Measurements from ENCODE around the gene MYADM.
A peak's percentile ranks its signal among the peaks of the same experiment; 100 is the strongest.

MYADM gene

GRCh38 chr19:53897459-53897858 is 29.8 kb downstream of the MYADM start:
- ChIA-PET CTCF (interaction anchor here (0.6 to 1.8 kb wide), 4 partner anchors 10 to 240 kb away, joined by 3 to 7 read pairs (median 4); no protein-coding TSS in a partner anchor), POLR2A (interaction anchor here (1.6 kb wide), 1 partner anchor 30 kb away, joined by 4 read pairs; the partner anchor contains the start of gene MYADM)
- peak; percentile 82; the same call in 1 of the 2 replicates for TF ChIP-seq ZNF768 (tag by site-specific recombination; IDR thresholded peaks at IDR 0.05)
- TF ChIP-seq SP7 (tag by site-specific recombination; IDR thresholded peaks at IDR 0.05), result no peak
- no peak overlapping the region for H3K27ac ChIP-seq (ENCODE audit: extremely low read depth, low read depth, low read length)
- no peaks in the 10 kb centered on the region for H3K9me3 ChIP-seq (ENCODE audit: control insufficient read depth, insufficient read depth, low read depth, low read length)
- no peaks in the 10 kb centered on the region for H3K36me3 ChIP-seq (ENCODE audit: control insufficient read depth in 2 of 2, insufficient read depth in 1 of 2, low read length in 2 of 2)
- H3K4me1 ChIP-seq (ENCODE audit: control insufficient read depth, insufficient read depth, low read length), result no peaks in the 10 kb centered on the region
- no peak overlapping the region for H3K4me3 ChIP-seq (ENCODE audit: low read depth, low read length)

- no peak overlapping the region for H3K4me3 ChIP-seq (ENCODE audit: low read depth, low read length)
- CTCF ChIA-PET, result interaction anchor here (0.9 to 1.8 kb wide), 4 partner anchors 9 to 132 kb away, joined by 3 to 7 read pairs (median 4); no protein-coding TSS in a partner anchor
- no peak overlapping the region for H3K27ac ChIP-seq (ENCODE audit: extremely low read depth, low read depth, low read length)
Measured at GRCh38 chr19:53898166-53898565, 30.5 kb downstream of the MYADM start.

GRCh38 chr19:53898636-53899341 is 31.1 kb downstream of the MYADM start:
- H3K36me3 ChIP-seq (ENCODE audit: control insufficient read depth in 2 of 2, insufficient read depth in 1 of 2, low read length in 2 of 2), result no peaks in the 10 kb centered on the region
- POLR2A ChIA-PET, result interaction anchor here (1.3 to 1.6 kb wide), 2 partner anchors 31 to 143 kb away, joined by 4 to 5 read pairs; partner anchors contain the start of gene MYADM
- no peak overlapping the region for H3K27ac ChIP-seq (ENCODE audit: extremely low read depth, low read depth, low read length)
- no peaks in the 10 kb centered on the region for H3K9me3 ChIP-seq (ENCODE audit: control insufficient read depth, insufficient read depth, low read depth, low read length)
- no peaks in the 10 kb centered on the region for H3K4me1 ChIP-seq (ENCODE audit: control insufficient read depth, insufficient read depth, low read length)
- H3K4me3 ChIP-seq (ENCODE audit: low read depth, low read length), result peak overlapping the region; percentile 6; the same call in 1 of the 2 replicates
- CTCF ChIA-PET, result interaction anchor here (1.2 kb wide), 2 partner anchors 125 to 139 kb away, joined by 3 to 8 read pairs; no protein-coding TSS in a partner anchor
- TF ChIP-seq KLF9 (tag by site-specific recombination; IDR thresholded peaks at IDR 0.05; ENCODE audit: low read depth), result peak; percentile 95
- peak; percentile 36 for TF ChIP-seq SP2 (tag by site-specific recombination; IDR thresholded peaks at IDR 0.05)
- TF ChIP-seq KLF1 (tag by site-specific recombination; IDR thresholded peaks at IDR 0.05), result peak; percentile 82
- no peak for TF ChIP-seq ZNF785 (tag by site-specific recombination; IDR thresholded peaks at IDR 0.05)
- no peak for TF ChIP-seq ZFP37 (tag by site-specific recombination; IDR thresholded peaks at IDR 0.05)
- 0 out of 2 replicates have a peak, but pooled peaks have one; percentile 37 for TF ChIP-seq PATZ1 (tag by site-specific recombination; IDR thresholded peaks at IDR 0.05)
- no peak for TF ChIP-seq ZNF645 (tag by site-specific recombination; IDR thresholded peaks at IDR 0.05)
- TF ChIP-seq PRDM10 (tag by site-specific recombination; IDR thresholded peaks at IDR 0.05), result peak; percentile 47; the same call in 1 of the 2 replicates
- peak; percentile 58 for TF ChIP-seq ZNF335 (tag by site-specific recombination; conservative IDR thresholded peaks at IDR 0.05)
- TF ChIP-seq ZNF175 (tag by site-specific recombination; IDR thresholded peaks at IDR 0.05), result no peak
- no peak for TF ChIP-seq ZNF623 (tag by site-specific recombination; IDR thresholded peaks at IDR 0.05)
- TF ChIP-seq ZBTB17 (tag by site-specific recombination; IDR thresholded peaks at IDR 0.05), result 0 out of 2 replicates have a peak, but pooled peaks have one; percentile 6
- no peak for TF ChIP-seq ZNF626 (tag by site-specific recombination; IDR thresholded peaks at IDR 0.05)
- TF ChIP-seq SP3 (tag by site-specific recombination; IDR thresholded peaks at IDR 0.05), result peak; percentile 86
- no peak for TF ChIP-seq ZNF639 (tag by site-specific recombination; IDR thresholded peaks at IDR 0.05)
- TF ChIP-seq ZNF704 (tag by site-specific recombination; IDR thresholded peaks at IDR 0.05), result no peak
- no peak for TF ChIP-seq ZNF155 (tag by site-specific recombination; IDR thresholded peaks at IDR 0.05)
- TF ChIP-seq ZNF529 (tag by site-specific recombination; IDR thresholded peaks at IDR 0.05; ENCODE audit: insufficient replicate concordance), result no peak

More at GRCh38 chr19:53898166-53898565, 30.5 kb downstream of the MYADM start:
- Histone ChIP-seq H3K9me3 (ENCODE audit: control insufficient read depth, insufficient read depth, low read depth, low read length) (no peaks in the 10 kb centered on the region), H3K36me3 (ENCODE audit: control insufficient read depth in 2 of 2, insufficient read depth in 1 of 2, low read length in 2 of 2) (no peaks in the 10 kb centered on the region), H3K4me1 (ENCODE audit: control insufficient read depth, insufficient read depth, low read length) (no peaks in the 10 kb centered on the region)
- POLR2A ChIA-PET, result interaction anchor here (1.3 to 1.6 kb wide), 2 partner anchors 31 to 144 kb away, joined by 4 to 5 read pairs; partner anchors contain the start of gene MYADM
- TF ChIP-seq ZBTB17 (tag by site-specific recombination; IDR thresholded peaks at IDR 0.05) (peak; percentile 27; the same call in 1 of the 2 replicates), ZNF664 (tag by site-specific recombination; IDR thresholded peaks at IDR 0.05) (no peak)
